Motor neuron (in vitro differentiated cells): ENCODE data around the gene MAP4K1. TPM values are rescaled to one million over a fixed set of nuclear protein-coding genes. Genes with fewer than 3 reads are reported as not detected.
"Not testable (repeated sequence)": the region's sequence is repeated elsewhere in the genome, so short reads cannot be mapped to it uniquely, and the experiment has no call there.

Experiments
- ATAC-seq, 8 experiments: fragments of 200-7000 bp; cut with Tn5 transposase; replicated peaks in 6 of 8; 2 replicates each; pipeline ENCODE4 v1.8.0; 2021; ENCODE audit warnings: mild to moderate bottlenecking in 8 of 8, moderate library complexity in 8 of 8
- H3K27ac ChIP-seq, 2 donors: fragments of 250-450 bp; sonication (Bioruptor Pico); 2 replicates each; pipeline ENCODE4 v1.9.0; 2021; ENCODE audit warnings: antibody characterized with exemption in 2 of 2, mild to moderate bottlenecking in 2 of 2, moderate library complexity in 1 of 2
- H3K4me1 ChIP-seq, 2 donors: fragments of 250-450 bp; sonication (Bioruptor Pico); replicated peaks in 1 of 2; 2 replicates each; pipeline ENCODE4 v1.6.1; 2021; ENCODE audit warnings: antibody characterized with exemption in 2 of 2, mild to moderate bottlenecking in 2 of 2, moderate library complexity in 1 of 2
- H3K4me3 ChIP-seq, 5 donors: fragments of 250-450 bp; sonication (Bioruptor Pico); 2 replicates each; pipeline ENCODE4 v1.9.0; 2021; ENCODE audit warnings: antibody characterized with exemption in 5 of 5, mild to moderate bottlenecking in 5 of 5, moderate library complexity in 4 of 5
- WGBS, 10 experiments: fragments of 450-650 bp; shearing (Covaris generic); methylation state at CpG; one replicate each; pipeline ENCODE4 v1.0.0; 2022; 5-methylcytosine and 5-hydroxymethylcytosine counted together
- in situ Hi-C, 9 experiments: fragments of 400-800 bp; cut with MboI; loops; one replicate each; pipeline ENCODE4 v1.15.0; 2021; ENCODE audit warnings: low sequenced_read_pairs in 9 of 9, low pct_unique_long_range_greater_than_20kb in 2 of 9; ENCODE audit not compliant: unreplicated experiment in 9 of 9
- total RNA-seq, 8 experiments: library from RNA; unstranded; fragments of 300-600 nt; gene quantifications; 2 replicates each; pipeline versions ENCODE4 v1.2.3 to v1.2.4, GENCODE V29; 2022

MAP4K1 gene
- total RNA-seq, 8 experiments from 2014 or later, result 1.4 to 8.6 (median 2.1) TPM

DNA sequence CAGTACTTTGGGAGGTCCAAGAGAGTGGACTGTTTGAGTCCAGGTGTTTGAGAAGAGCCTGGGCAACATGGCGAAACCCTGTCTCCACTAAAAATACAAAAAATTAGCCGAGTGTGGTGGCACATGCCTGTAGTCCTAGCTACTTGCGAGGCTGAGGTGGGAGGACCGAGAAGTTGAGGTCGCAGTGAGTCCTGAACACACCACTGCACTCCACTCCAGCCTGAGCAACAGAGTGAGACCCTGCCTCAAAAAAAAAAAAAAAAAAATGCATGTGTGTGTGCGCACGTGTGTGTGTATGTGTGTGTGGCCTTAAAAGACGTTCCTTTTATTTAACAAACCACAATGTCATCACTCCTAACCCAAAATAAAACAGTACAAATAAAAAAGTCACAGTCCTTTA is 62.6 kb downstream of the MAP4K1 start:
- 48 to 100% (median 90%) methylated on average over 2 to 7 of the region's 8 CpGs; no CpG with 5 or more reads in 3 of the 10 experiments for WGBS, 10 experiments
- no peak overlapping the region for H3K27ac ChIP-seq
- no peaks in the 10 kb centered on the region for H3K4me1 ChIP-seq
- no peak for ATAC-seq
- in situ Hi-C loops, result no loop called here
- H3K4me3 ChIP-seq, result no peak overlapping the region

DNA sequence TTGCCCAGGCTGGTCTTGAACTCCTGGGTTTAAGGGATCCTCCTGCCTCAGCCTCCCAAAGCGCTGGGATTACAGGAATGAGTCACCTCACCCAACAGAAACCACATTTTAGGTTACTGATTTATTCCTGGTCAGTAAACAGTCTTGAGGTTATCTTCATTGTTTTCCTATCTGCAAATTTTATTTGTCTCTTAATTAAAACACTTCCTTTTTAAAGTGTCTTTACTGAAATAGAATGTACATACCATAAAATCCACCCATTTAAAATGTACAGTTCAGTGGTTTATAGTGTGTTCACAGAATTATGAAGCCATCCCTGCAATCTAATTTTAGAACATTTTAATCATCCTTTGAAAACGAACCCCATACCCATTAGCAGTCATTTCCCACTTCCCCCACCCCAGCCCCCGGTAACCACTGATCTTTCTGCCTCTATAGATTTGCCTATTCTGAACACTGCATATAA is 63.0 kb downstream of the MAP4K1 start:
- no peak for ATAC-seq
- in situ Hi-C loops, result no loop called here
- 7 to 90% (median 53%) methylated on average over 1 to 3 of the region's 3 CpGs; no CpG with 5 or more reads in 3 of the 10 experiments for WGBS, 10 experiments
- no peaks in the 10 kb centered on the region for H3K4me1 ChIP-seq
- H3K27ac ChIP-seq, result no peak overlapping the region
- no peak overlapping the region for H3K4me3 ChIP-seq

DNA sequence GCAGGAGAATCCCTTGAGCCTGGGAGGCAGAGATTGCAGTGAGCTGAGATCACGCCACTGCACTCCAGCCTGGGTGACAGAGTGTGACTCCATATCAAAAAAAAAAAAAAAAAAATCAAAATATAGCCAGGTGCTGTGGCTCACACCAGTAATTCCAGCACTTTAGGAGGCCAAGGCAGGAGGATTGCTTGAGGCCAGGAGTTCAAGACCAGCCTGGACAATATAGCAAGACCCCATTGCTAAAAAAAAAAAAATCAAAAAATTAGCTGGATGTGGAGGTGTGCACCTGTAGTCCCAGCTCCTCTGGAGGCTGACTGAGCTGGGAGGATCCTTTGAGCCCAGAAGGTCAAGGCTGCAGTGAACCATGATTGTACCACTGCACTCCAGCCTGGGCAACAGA is 64.5 kb downstream of the MAP4K1 start:
- H3K4me1 ChIP-seq, H3K27ac ChIP-seq, H3K4me3 ChIP-seq, in situ Hi-C loops, ATAC-seq: not testable (repeated sequence)
- WGBS, 10 experiments, result 78% methylated on average over 1 of the region's 1 CpG; no CpG with 5 or more reads in 9 of the 10 experiments

DNA sequence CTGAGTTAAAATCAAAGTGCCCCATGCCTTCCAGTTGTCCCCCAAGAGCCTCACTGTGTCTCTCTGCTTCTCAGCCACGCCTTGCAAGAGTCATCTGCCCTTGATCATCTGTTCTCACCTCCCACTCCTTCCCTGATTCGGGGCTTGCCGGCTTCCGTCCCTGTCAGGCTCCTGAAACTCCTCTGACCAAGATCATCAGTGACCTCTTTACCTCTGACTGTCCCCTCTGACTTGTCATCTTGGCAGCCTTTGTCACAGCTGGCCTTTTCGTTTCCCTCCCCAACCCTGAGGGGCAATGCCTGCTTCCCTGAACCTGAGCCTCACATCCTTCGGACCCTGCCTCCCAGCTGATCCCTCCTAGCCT is 66.3 kb downstream of the MAP4K1 start:
- Histone ChIP-seq H3K4me1 (no peaks in the 10 kb centered on the region), H3K4me3 (no peak overlapping the region), H3K27ac (no peak overlapping the region)
- WGBS, 10 experiments, result 10 to 93% (median 67%) methylated on average over 1 to 4 of the region's 6 CpGs; no CpG with 5 or more reads in 4 of the 10 experiments
- no peak for ATAC-seq
- in situ Hi-C loops, result no loop called here

DNA sequence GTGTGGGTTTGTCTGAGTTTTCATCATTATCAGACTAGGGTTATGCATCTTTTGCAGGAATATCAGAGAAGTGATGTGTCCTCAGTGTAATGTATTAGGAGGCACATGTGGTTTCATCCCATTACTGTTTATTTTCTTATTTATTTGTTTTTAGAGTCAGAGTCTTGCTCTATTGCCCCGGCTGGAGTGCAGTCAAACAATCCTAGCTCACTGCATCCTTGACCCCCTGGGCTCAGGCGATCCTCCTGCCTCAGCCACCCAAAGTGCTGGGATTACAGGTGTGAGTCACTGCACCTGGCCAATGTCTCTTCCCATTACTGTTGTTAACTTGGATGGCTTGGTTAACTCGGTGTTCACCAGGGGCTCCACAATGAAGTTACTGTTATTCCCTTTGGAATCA is 67.4 kb downstream of the MAP4K1 start:
- H3K27ac ChIP-seq, result no peak overlapping the region
- no peak for ATAC-seq
- in situ Hi-C loops, result no loop called here
- no peaks in the 10 kb centered on the region for H3K4me1 ChIP-seq
- H3K4me3 ChIP-seq, result no peak overlapping the region
- 34 to 100% (median 92%) methylated on average over 1 to 3 of the region's 3 CpGs; no CpG with 5 or more reads in 1 of the 10 experiments for WGBS, 10 experiments

DNA sequence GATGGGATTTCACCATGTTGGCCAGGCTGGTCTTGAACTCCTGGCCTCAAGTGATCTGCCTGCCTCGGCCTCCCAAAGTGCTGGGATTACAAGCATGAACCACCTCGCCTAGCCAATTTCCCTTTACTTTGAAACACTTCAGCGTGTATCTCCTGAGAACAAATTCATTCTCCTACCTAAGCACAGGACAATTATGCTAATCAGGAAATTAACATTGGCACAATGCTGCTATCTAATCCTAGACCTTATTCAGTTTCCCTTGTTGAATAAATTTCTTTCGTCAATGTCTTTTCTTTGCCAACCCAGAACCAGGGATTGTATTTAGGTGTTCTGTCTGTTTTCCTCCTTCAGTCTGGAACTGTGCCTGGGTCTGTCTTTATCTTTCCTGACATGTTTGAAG is 67.8 kb downstream of the MAP4K1 start:
- ATAC-seq, result peak in 1 of 8 experiments; percentile 62
- no peak overlapping the region for H3K4me3 ChIP-seq
- 17 to 90% (median 58%) methylated on average over 1 to 4 of the region's 4 CpGs; no CpG with 5 or more reads in 2 of the 10 experiments for WGBS, 10 experiments
- H3K27ac ChIP-seq, result no peak overlapping the region
- in situ Hi-C loops, result loop anchor here in 1 of 9 experiments (10.0 kb wide), 1 partner anchor 85 kb away; no protein-coding TSS in a partner anchor
- H3K4me1 ChIP-seq, result no peaks in the 10 kb centered on the region

DNA sequence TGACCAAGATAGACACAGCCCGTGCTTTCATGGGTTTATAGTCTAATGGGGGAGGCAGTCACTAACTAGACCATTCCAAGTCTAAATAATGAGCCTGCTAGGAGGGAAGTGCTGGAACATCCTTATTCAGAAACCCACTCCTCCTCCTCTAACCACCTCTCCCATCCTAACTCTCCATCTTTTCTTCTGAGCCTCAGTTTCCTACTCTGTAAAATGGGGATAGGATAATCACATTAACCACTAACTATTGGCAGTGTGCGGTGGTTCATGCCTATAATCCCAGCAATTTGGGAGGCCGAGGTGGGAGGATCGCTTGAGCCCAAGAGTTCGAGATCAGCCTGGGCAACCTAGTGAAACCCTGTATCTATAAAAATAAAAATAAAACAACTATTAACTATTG is 68.7 kb downstream of the MAP4K1 start:
- in situ Hi-C loops, result loop anchor here in 1 of 9 experiments (10.0 kb wide), 1 partner anchor 86 kb away; no protein-coding TSS in a partner anchor
- 67 to 100% (median 87%) methylated on average over 1 to 4 of the region's 5 CpGs; no CpG with 5 or more reads in 4 of the 10 experiments for WGBS, 10 experiments
- H3K4me1 ChIP-seq, result no peaks in the 10 kb centered on the region
- H3K4me3 ChIP-seq, result no peak overlapping the region
- no peak overlapping the region for H3K27ac ChIP-seq
- ATAC-seq, result no peak

DNA sequence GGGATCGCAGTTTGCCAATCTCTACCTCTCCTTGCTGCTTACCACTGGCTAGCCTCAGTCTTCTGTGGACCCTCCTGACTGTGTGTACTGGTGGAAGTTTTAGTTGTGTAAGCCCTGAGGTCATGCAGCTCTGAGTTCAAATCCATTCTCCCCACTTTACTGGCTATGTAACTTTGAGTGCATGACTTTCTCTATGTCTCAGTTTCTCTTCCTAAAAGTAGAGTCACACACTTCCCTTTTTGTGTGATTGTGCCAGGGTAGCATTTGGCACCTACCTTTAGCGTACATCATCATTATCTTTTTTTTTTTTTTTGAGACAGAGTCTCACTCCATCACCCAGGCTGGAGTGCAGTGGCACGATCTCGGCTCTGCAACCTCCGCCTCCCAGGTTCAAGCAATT is 70.3 kb downstream of the MAP4K1 start:
- Histone ChIP-seq H3K4me1 (no peaks in the 10 kb centered on the region), H3K27ac (no peak overlapping the region), H3K4me3 (no peak overlapping the region)
- in situ Hi-C loops, result loop anchor here in 1 of 9 experiments (10.0 kb wide), 1 partner anchor 87 kb away; no protein-coding TSS in a partner anchor
- no peak for ATAC-seq
- WGBS, 10 experiments, result 17 to 91% (median 80%) methylated on average over 1 to 4 of the region's 5 CpGs; no CpG with 5 or more reads in 1 of the 10 experiments

DNA sequence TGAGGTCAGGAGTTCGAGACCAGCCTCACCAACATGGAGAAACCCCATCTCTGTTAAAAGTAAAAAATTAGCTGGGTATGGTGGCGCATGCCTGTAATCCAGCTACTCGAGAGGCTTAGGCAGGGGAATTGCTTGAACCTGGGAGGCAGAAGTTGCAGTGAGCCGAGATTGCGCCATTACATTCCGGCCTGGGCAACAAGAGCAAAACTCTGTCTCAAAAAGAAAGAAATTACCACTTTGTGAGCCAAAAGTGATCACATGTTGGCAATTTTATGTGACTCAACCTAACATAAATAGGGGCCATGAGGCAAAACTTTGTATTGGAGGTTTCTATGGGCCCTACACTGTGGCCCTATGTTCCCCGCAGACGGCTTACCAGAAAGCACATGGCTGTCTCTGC is 72.2 kb downstream of the MAP4K1 start:
- H3K27ac ChIP-seq, result no peak overlapping the region
- WGBS, 10 experiments, result 78 to 100% (median 89%) methylated on average over 1 to 6 of the region's 8 CpGs; no CpG with 5 or more reads in 2 of the 10 experiments
- ATAC-seq, result no peak
- no peaks in the 10 kb centered on the region for H3K4me1 ChIP-seq
- H3K4me3 ChIP-seq, result no peak overlapping the region
- in situ Hi-C loops, result loop anchor here in 1 of 9 experiments (10.0 kb wide), 1 partner anchor 89 kb away; no protein-coding TSS in a partner anchor

DNA sequence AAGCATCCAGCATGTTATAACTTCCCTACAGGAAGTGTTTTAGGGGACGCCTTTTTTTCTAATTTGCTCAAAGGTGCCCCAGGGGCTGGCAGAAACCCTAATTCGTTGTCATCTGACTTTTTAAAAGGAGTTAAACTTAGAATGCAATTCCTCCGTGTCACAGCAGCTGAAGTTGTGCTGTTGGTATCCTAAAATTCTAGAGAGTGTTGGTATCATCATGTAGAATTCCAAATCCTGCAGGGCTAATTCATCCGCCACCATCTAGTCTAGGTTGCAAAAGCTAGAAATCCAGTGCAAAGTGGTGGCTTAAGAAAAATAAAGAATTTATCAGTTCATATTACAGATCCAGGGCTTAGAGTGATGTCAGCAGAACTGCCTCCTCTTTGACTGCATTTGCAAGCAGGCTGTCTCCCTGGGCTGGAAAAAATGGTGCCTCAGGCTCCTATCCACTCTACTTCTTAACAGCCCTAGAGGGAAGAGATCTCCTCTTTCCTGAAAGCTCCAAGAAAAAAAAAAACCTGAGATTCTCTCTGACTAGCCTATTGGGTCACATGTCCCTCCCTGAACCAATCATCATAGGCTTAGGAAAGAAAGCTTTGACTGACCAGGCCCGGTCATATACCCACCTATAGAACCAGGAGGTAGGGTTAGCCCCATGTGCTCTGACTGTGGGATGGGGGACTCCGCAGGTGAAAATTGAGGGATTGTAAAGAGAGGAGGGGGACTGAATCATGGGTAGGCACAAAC is 73.0 kb downstream of the MAP4K1 start:
- H3K27ac ChIP-seq, result no peak overlapping the region
- 18 to 89% (median 47%) methylated on average over 2 to 6 of the region's 6 CpGs; no CpG with 5 or more reads in 1 of the 10 experiments for WGBS, 10 experiments
- H3K4me1 ChIP-seq, result no peaks in the 10 kb centered on the region
- H3K4me3 ChIP-seq, result no peak overlapping the region
- in situ Hi-C loops, result loop anchor here in 1 of 9 experiments (10.0 kb wide), 1 partner anchor 90 kb away; no protein-coding TSS in a partner anchor
- peak in 7 of 8 experiments; percentile 8 to 46 (median 26) for ATAC-seq

DNA sequence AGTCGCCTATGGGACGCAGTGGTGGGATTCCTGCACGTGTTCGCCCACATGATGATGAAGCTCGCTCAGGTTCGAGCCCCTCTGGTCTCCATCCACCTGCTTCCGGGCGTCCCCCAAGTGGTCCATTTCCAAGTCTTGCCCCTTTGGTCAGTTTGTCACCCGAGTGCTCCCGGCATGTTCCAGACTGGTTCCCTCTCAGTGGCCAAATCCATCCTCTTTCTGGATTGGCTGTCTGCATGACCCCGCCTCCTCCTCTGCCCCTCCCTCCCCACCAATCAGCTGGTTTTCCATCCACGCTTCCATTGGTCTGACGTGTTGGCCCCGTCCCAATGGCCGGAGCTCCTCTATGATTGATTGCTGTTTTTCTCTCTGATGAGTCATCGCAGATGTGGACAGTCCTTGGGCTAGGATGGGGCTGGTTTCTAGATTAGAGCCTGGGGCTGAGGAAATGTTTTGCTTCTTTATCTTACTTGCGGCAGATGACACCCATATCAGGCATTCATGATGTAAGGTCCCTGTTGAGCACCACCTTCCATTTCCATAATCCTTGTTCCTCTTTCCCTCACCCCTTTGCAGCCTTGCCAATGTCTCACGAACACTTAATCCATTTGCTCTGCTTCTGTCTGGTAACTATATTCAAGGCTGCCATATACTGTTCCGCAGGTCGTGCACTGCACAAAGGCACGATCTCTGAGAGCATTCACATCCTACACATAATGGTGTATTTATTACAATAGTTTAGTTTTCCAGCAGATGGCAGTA is 73.8 kb downstream of the MAP4K1 start:
- no peak overlapping the region for H3K4me3 ChIP-seq
- WGBS, 10 experiments, result 0 to 93% (median 68%) methylated on average over 1 to 10 of the region's 21 CpGs
- peak; percentile 87 to 96 (median 95) for ATAC-seq
- no peaks in the 10 kb centered on the region for H3K4me1 ChIP-seq
- in situ Hi-C loops, result loop anchor here in 1 of 9 experiments (10.0 kb wide), 1 partner anchor 91 kb away; no protein-coding TSS in a partner anchor
- H3K27ac ChIP-seq, result peak overlapping the region in 1 of 2 donors; percentile 54

DNA sequence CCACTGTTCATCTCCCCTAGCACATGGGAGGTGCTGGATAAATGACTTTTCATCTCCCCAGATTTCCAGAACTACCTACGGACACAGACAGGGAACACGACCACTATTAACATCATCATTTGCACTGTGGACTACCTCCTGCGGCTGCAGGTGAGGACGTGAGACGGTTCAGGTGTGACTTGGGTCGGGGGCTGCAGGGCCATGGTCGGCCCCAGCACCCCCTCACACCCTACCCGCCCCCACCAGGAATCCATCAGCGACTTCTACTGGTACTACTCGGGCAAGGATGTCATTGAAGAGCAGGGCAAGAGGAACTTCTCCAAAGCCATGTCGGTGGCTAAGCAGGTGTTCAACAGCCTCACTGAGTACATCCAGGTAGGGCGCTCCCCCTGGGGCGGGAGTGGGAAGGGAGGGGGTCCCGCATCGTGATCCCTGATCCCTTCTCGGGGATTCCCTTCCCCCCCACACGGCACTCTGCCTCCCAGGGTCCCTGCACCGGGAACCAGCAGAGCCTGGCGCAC is 74.4 kb downstream of the MAP4K1 start:
- Histone ChIP-seq H3K4me1 (no peaks in the 10 kb centered on the region), H3K4me3 (no peak overlapping the region), H3K27ac (no peak overlapping the region)
- in situ Hi-C loops, result loop anchor here in 1 of 9 experiments (10.0 kb wide), 1 partner anchor 91 kb away; no protein-coding TSS in a partner anchor
- no peak for ATAC-seq
- 80 to 100% (median 82%) methylated on average over 2 to 4 of the region's 19 CpGs; no CpG with 5 or more reads in 6 of the 10 experiments for WGBS, 10 experiments
